A549 (cell line): ENCODE results near the gene CARD10. TPM values are rescaled to one million over a fixed set of nuclear protein-coding genes. Genes with fewer than 3 reads are reported as not detected.

Source experiments
- ATAC-seq, 2 experiments: fragments of 200-7000 bp in 1 of 2; fragments of >200 bp in 1 of 2; cut with Nextera tagmentation in 1 of 2; cut with Tn5 transposase in 1 of 2; 3 replicates each; pipeline versions ENCODE4 v1.8.0 to v1.9.1; 2018 to 2020; ENCODE audit warnings: mild to moderate bottlenecking in 1 of 2, moderate library complexity in 1 of 2
- CTCF ChIA-PET: fragments of 300-600 bp; sonication (Branson Sonifier 250); formaldehyde crosslinking; extraction: SDS; loops from one replicate; lab custom pipeline; 2021; ENCODE audit warnings: antibody characterized with exemption, inconsistent platforms; lab: Yijun Ruan, JAX
- POLR2A ChIA-PET: fragments of 350-600 bp; formaldehyde crosslinking; extraction: SDS; loops from one replicate; lab custom pipeline; 2021; ENCODE audit warnings: antibody characterized with exemption, inconsistent platforms; lab: Yijun Ruan, JAX
- DNase-seq, 2 experiments: peaks; one replicate each; pipeline versions ENCODE4 v3.0.0 to v3.0.0-alpha.2; 2011 to 2016; ENCODE audit warnings: low read depth in 1 of 2, low spot score in 1 of 2
- FAIRE-seq: peaks from 2 replicates; lab custom pipeline; 2011; peaks lifted over from hg19 to GRCh38; lab: Jason Lieb, UNC
- H3K27ac ChIP-seq, 2 experiments: fragments of >200 bp; sonication (Bioruptor Twin); formaldehyde crosslinking; 3 replicates each; pipeline ENCODE4 v1.5.1; 2016 to 2017
- H3K4me1 ChIP-seq: fragments of >200 bp; sonication (Bioruptor Twin); formaldehyde crosslinking; 3 replicates; pipeline ENCODE4 v1.6.1; 2016
- H3K4me2 ChIP-seq: fragments of >200 bp; sonication (Bioruptor Twin); formaldehyde crosslinking; 3 replicates; pipeline ENCODE4 v1.6.1; 2016
- H3K4me3 ChIP-seq: fragments of >200 bp; sonication (Bioruptor Twin); formaldehyde crosslinking; 3 replicates; pipeline ENCODE4 v1.5.1; 2016
- H3K9me3 ChIP-seq: fragments of >200 bp; sonication (Bioruptor Twin); formaldehyde crosslinking; 3 replicates; pipeline ENCODE4 v1.6.1; 2016
- ATOH8 ChIP-seq: fragments of 250-450 bp; sonication (Bioruptor Pico); IDR thresholded peaks from 2 replicates; pipeline ENCODE4 v1.5.0; 2020; ENCODE audit warnings: low read depth, mild to moderate bottlenecking, moderate library complexity
- CBX2 ChIP-seq: fragments of 200-600 bp; sonication (generic); IDR thresholded peaks from 2 replicates; pipeline ENCODE4 v1.6.1; 2016; ENCODE audit warnings: low read depth, mild to moderate bottlenecking, borderline replicate concordance
- CEBPB ChIP-seq, 2 experiments: fragments of >200 bp in 1 of 2; sonication (Bioruptor Twin) in 1 of 2; formaldehyde crosslinking in 1 of 2; IDR thresholded peaks; 2 replicates each; pipeline ENCODE4 v1.6.1; 2012 to 2016
- CTCF ChIP-seq: fragments of >200 bp; sonication (Bioruptor Twin); formaldehyde crosslinking; IDR thresholded peaks from 3 replicates; pipeline ENCODE4 v1.5.1; 2016
- E2F6 ChIP-seq: IDR thresholded peaks from 2 replicates; pipeline ENCODE4 v1.6.1; 2012; ENCODE audit warnings: low read depth, borderline replicate concordance
- FOSB ChIP-seq: fragments of 250-450 bp; sonication (Bioruptor Pico); IDR thresholded peaks from 2 replicates; pipeline ENCODE4 v1.5.0; 2020; ENCODE audit warnings: mild to moderate bottlenecking, moderate library complexity
- FOSL2 ChIP-seq, 2 experiments: fragments of 450-650 bp in 1 of 2; fragments of >200 bp in 1 of 2; sonication (Bioruptor Twin) in 1 of 2; formaldehyde crosslinking; IDR thresholded peaks; 2 replicates each; pipeline versions ENCODE4 v1.5.0 to v1.6.1; 2016 to 2020; ENCODE audit warnings: mild to moderate bottlenecking in 1 of 2, moderate library complexity in 1 of 2
- HES2 ChIP-seq: fragments of >200 bp; sonication (Bioruptor Twin); formaldehyde crosslinking; IDR thresholded peaks from 2 replicates; pipeline ENCODE4 v1.6.1; 2016
- JUNB ChIP-seq: fragments of >200 bp; sonication (Bioruptor Twin); formaldehyde crosslinking; IDR thresholded peaks from 2 replicates; pipeline ENCODE4 v1.6.1; 2016
- PBX3 ChIP-seq: IDR thresholded peaks from 2 replicates; pipeline ENCODE4 v1.6.1; 2012
- RFX5 ChIP-seq: fragments of 450-650 bp; IDR thresholded peaks from 2 replicates; pipeline ENCODE4 v1.7.1; 2014; ENCODE audit warnings: antibody characterized with exemption, mild to moderate bottlenecking, moderate library complexity
- SMC3 ChIP-seq: fragments of >200 bp; sonication (Bioruptor Twin); formaldehyde crosslinking; IDR thresholded peaks from 3 replicates; pipeline ENCODE4 v1.6.1; 2018; ENCODE audit warnings: inconsistent platforms
- USF2 ChIP-seq: fragments of 450-650 bp; IDR thresholded peaks from 2 replicates; pipeline ENCODE4 v1.6.1; 2014; ENCODE audit warnings: antibody characterized with exemption
- ZNF302 ChIP-seq: fragments of 250-450 bp; sonication (Bioruptor Pico); IDR thresholded peaks from 2 replicates; pipeline ENCODE4 v1.9.0; 2021; ENCODE audit warnings: inconsistent platforms, mild to moderate bottlenecking, moderate library complexity
- WGBS: methylation state at CpG from one replicate; pipeline ENCODE4 v1.1.6; 2017; ENCODE audit errors: missing lambda C conversion rate; 5-methylcytosine and 5-hydroxymethylcytosine counted together
- polyA plus RNA-seq, 4 experiments: library from polyadenylated mRNA; depleted of rRNA in 3 of 4; stranded (reverse); fragments of >200 nt; fragmentation: RNase III in 1 of 4; extraction: RNeasy Plus Mini Kit Qiagen cat#74134 plus additional on column Dnase treatment in 1 of 4; gene quantifications; 2 replicates in 3 of 4; 3 replicates in 1 of 4; pipeline ENCODE4 v1.2.3, GENCODE V29; 2011 to 2017

The CARD10 gene
- polyA plus RNA-seq, 2 of the 4 experiments (the other 2 are of a cell fraction), result 8.3 to 15.3 TPM

GRCh38 chr22:37443977-37444376 lies 75.2 kb downstream of the CARD10 start:
- DNase-seq (no peak), FAIRE-seq (no peak), ATAC-seq (no peak)
- peaks cover 17% of the 10 kb centered on the region for H3K9me3 ChIP-seq
- H3K4me3 ChIP-seq, result no peak overlapping the region
- TF ChIP-seq ZNF302 (no peak), JUNB (no peak), FOSB (CRISPR knock-in tag) (no peak), CBX2 (no peak), USF2 (no peak), PBX3 (no peak)
- TF ChIP-seq, all 56 proteins: peak for 0
- WGBS, result 83% methylated on average over 7 of the region's 7 CpGs
- Histone ChIP-seq H3K27ac (0 out of 6 replicates have a peak overlapping the region, but pooled peaks of 1 of the 2 experiments have one; percentile 53), H3K4me1 (peaks cover 11% of the 10 kb centered on the region; the same call in 1 of the 3 replicates), H3K4me2 (no peak overlapping the region)
- ChIA-PET CTCF (interaction anchor here (0.7 to 2.6 kb wide), 4 partner anchors 12 to 126 kb away, joined by 3 to 12 read pairs (median 5); no protein-coding TSS in a partner anchor), POLR2A (no interaction called here)

- no peak for ATAC-seq
- POLR2A ChIA-PET, result no interaction called here
- Histone ChIP-seq H3K9me3 (peaks cover 17% of the 10 kb centered on the region), H3K4me1 (peaks cover 11% of the 10 kb centered on the region; the same call in 1 of the 3 replicates), H3K4me2 (peak overlapping the region; percentile 48; the same call in 2 of the 3 replicates), H3K27ac (peak overlapping the region; percentile 47 to 68; a peak in 5 of 6 replicates), H3K4me3 (no peak overlapping the region)
- TF ChIP-seq E2F6 (no peak), SMC3 (no peak), HES2 (no peak), CTCF (no peak), FOSL2 (IDR thresholded peaks at IDR 0.05) (no peak), FOSL2 (CRISPR knock-in tag; IDR thresholded peaks at IDR 0.05) (no peak), ZNF302 (no peak), ATOH8 (CRISPR knock-in tag) (no peak), RFX5 (no peak)
- no peak for DNase-seq
- CTCF ChIA-PET, result interaction anchor here (1.7 to 2.6 kb wide), 3 partner anchors 13 to 127 kb away, joined by 4 to 12 read pairs (median 8); no protein-coding TSS in a partner anchor
- 83% methylated on average over 7 of the region's 7 CpGs for WGBS
- no peak for FAIRE-seq
Measured at GRCh38 chr22:37443086-37443485, 76.1 kb downstream of the CARD10 start.

GRCh38 chr22:37442537-37442936 lies 76.7 kb downstream of the CARD10 start:
- peak; percentile 70 to 94 for TF ChIP-seq CEBPB (IDR thresholded peaks at IDR 0.05)
- peak; percentile 78 for TF ChIP-seq USF2
- no peak for TF ChIP-seq FOSL2 (IDR thresholded peaks at IDR 0.05)
- no peak for TF ChIP-seq FOSL2 (CRISPR knock-in tag; IDR thresholded peaks at IDR 0.05)
- peaks cover 17% of the 10 kb centered on the region for H3K9me3 ChIP-seq
- peak overlapping the region; percentile 48; the same call in 2 of the 3 replicates for H3K4me2 ChIP-seq
- ChIA-PET POLR2A (interaction anchor here (0.6 kb wide), 1 partner anchor 558 kb away, joined by 3 read pairs; no protein-coding TSS in a partner anchor), CTCF (interaction anchor here (1.0 to 2.6 kb wide), 5 partner anchors 11 to 126 kb away, joined by 3 to 12 read pairs (median 4); no protein-coding TSS in a partner anchor)
- peak overlapping the region; percentile 47 to 68 for H3K27ac ChIP-seq
- WGBS, result 46% methylated on average over 2 of the region's 2 CpGs
- H3K4me1 ChIP-seq, result peaks cover 11% of the 10 kb centered on the region; the same call in 1 of the 3 replicates
- FAIRE-seq, result no peak
- DNase-seq, result peak in 1 of 2 experiments; percentile 49
- H3K4me3 ChIP-seq, result no peak overlapping the region
- peak; percentile 54 to 77; a peak in 3 of 6 replicates for ATAC-seq
